GM18508 (cell line): ENCODE measurements around the gene FAM193A.
"Not testable (repeated sequence)": the region's sequence is repeated elsewhere in the genome, so short reads cannot be mapped to it uniquely, and the experiment has no call there.

Experiments used
- ATAC-seq: cut with Tn5 transposase; IDR thresholded peaks from one replicate; pipeline ENCODE4 v1.9.1; 2021; ENCODE audit warnings: moderate number of reproducible peaks; ENCODE audit not compliant: insufficient read depth, unreplicated experiment

The FAM193A gene

DNA sequence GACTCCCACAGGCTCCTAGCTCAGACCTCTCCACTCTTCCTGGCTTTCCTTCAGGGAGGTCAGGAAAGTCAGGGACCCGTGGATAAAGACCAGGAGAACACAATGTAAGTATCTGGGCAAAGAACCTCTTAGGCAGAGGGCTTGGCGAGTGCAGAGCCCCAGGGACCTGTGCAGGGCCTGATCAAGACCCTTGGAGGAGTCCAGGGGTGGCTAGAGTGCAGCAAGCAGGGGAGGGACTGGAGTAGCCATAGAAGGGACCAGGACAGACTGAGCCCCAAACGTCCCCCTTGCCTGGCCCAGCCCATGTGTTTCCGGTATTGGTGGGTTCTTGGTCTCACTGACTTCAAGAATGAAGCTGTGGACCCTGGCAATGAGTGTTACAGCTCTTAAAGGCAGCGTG is 225.6 kb downstream of the FAM193A start:
- no peak for ATAC-seq

DNA sequence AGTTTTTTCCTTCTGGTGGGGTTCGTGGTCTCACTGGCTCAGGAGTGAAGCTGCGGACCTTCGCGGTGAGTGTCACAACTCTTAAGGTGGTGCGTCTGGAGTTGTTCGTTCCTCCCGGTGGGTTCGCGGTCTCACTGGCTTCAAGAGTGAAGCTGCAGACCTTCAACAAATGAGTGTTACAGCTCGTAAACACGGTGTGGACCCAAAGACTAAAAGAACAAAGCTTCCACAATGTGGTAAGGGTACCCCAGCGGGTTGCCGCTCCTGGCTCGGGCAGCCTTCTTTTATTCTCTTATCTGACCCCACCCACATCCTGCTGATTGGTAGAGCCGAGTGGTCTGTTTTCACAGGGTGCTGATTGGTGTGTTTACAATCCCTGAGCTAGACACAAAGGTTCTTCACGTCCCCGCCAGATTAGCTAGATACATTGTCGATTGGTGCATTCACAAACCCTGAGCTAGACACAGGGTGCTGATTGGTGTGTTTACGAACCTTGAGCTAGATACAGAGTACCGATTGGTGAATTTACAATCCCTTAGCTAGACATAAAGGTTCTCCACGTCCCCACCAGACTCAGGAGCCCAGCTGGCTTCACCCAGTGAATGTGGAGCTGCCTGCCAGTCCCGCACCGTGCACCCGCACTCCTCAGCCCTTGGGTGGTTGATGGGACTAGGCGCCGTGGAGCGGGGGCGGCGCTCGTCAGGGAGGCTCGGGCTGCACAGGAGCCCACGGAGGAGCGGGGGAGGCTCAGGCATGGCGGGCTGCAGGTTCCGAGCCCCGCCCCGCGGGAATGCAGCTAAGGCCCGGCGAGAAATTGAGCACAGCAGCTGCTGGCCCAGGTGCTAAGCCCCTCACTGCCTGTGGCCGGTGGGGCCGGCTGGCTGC is 226.3 kb downstream of the FAM193A start:
- ATAC-seq, result not testable (repeated sequence)

DNA sequence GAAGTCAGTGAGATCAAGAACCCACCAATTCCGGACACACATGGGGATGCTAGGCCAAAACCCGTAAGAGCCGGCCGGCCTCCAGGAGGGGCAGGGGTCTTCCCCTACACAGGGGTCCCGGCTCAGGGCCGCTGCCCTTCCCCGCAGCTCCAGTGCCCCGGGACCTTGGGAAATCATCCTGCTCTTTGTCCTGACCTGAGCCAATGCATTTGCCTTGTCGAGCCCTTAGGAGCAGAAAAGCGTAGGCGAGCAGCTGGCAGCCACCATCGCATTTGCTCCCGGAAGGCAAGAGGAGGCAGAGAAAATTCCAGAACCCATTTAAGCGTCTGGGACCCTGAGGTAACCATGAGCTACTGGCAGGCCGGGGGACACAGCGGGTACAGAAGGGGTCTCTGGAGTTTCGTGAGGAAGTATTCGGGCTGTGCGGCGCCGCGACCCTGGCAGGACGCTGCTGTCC is 227.1 kb downstream of the FAM193A start:
- no peak for ATAC-seq

DNA sequence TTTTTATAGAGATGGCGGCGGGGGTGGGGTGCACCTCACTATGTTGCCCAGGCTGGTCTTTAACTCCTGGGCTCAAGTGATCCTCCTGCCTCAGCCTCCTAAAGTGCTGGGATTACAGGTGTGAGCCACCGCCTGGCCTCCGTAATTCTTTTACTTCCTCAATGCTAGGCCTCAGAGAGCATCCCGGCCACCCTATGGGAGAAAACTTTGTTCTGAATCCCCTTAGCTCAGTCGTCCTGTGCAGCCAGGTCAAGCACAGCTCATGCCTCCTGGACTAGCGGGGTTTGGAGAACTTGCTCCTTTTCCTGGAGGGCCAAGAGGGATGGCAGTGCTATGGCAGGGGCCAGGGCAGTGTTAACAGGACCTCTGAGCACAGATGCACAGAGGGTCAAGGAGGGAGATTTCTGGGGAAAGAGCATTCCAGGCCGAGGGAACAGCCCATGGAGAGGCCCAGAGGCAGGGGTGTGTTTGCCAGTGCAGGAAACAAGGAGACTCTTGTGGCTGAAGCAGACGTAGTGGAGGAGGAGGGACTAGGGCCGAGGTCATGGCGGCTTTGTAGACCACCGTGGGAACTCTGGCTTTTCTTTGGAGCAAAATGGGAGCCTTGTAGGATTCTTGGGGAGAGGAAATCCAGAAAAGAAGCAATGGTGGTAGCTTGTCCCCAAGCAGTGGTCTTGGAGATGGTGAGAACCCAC is 229.5 kb downstream of the FAM193A start:
- ATAC-seq, result no peak

DNA sequence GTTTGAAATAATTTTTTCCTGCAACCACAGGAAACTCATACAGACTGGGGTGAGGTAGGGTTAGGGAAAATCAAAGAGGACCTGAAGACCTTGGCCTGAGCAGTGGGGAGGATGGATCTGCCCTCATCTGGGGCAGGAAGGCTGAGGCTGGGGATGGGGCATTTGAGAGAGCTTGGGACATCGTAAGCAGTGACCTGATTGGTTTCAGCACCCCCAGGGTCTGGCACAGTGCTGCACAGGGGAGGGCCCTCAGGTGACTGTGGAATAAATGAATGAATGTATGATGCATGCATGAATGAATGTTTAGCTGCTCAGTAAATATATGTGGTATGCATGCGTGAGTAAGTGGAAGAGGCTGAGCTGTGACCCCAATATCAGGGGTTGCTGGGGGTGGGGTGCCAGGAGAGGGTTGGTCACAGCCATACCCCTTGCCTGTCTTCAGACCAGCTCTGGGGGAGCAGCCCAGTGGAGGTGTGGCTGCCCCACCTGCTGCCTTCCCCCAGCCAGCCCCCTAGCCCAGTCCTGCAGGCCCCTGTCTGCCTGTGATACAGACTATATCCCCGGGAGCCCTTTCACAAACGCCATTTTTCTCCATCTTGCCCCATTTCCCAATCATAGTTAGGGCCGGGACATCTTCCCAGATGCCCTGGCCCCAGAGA is 230.7 kb downstream of the FAM193A start:
- ATAC-seq, result no peak

DNA sequence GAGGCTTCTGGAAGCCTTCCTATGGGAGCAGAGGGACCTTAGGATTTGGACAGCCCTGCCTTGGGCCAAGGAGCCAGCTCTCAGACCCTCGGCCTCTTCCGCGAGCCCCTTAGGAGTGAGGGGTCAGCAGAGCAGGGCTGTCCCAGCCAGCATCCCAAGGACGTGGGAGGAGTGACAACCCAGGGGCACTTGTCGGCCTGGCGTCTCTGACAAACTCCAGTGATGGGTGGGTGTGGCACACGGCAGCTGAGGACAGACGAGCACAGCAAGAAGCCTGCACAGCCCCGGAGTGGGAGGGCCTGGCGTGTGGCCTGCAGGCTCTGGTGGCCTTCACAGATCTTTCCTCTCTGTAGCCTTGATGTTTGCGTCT is 231.2 kb downstream of the FAM193A start:
- ATAC-seq, result no peak

DNA sequence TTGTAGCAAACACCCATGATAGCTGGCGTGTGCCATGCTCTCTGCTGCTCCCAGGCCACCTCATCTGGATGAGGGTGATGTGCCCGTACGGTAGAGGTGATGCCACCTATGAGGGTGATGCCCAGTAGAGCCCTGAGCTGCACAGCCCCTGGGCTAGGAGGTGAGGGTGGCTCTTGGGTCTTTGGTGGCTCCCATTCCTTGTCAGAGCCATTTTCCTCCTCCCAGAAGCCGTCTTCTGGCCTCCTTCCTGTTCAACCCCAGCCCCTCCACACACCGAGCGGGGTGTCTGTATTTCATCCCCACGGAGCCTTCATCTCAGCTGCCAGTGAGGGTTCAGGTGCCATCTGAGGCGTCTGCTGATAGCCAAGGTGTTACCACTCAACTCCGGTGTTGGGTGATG is 231.7 kb downstream of the FAM193A start:
- ATAC-seq, result no peak

DNA sequence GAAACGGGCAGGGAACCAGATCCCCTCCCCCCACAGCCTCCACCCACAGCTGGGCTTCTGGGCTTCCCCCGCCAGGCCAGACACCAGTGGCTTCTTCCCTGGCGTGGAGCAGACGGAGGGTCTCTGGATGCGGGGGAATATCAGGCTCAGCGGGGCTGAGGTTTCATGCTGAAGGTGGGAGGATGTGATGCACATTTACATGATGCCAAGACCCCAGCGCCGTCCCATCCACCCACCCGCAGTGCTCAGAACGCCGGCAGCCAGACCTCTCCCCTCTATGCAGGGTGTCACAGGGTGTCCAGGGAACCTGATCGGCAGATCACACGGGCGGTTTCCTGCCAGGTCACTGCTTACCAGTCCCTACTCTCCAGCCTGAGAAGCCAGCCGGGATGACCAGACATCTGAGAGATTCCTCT is 232.5 kb downstream of the FAM193A start:
- ATAC-seq, result no peak

DNA sequence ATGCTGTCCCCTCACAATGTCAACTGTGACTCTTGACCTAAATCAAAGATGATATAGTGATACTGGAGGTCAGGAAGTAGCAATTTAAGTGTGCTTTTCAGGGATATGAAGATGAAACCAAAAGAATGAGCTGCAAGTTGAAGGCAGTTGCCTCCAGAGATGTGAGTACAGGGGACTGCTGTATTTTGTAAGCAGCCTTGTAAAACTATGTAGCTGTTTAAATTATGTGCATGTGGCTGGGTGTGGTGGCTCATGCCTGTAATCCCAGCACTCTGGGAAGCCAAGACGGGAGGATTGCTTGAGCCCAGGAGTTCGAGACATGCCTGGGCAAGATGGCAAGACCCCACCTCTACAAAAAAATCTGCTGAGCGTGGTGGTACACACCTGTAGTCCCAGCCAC is 234.8 kb downstream of the FAM193A start:
- no peak for ATAC-seq

DNA sequence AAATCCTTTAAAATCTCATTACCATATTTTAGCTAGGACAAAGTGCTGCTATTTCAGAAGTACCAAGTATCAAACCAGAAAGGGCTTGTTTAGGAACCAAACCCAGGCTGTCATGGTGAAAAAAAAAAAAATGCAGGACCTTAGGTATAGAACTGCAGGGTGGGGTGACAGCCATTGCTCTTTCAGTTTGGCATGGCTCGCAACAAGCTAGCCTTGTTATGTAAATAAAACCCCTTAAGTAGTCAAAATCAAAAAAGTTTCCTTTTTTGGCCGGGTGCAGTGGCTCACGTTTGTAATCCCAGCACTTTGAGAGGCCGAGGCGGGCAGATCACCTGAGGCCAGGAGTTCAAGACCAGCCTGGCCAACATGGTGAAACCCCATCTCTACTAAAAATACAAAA is 244.2 kb downstream of the FAM193A start:
- ATAC-seq, result not testable (repeated sequence)

DNA sequence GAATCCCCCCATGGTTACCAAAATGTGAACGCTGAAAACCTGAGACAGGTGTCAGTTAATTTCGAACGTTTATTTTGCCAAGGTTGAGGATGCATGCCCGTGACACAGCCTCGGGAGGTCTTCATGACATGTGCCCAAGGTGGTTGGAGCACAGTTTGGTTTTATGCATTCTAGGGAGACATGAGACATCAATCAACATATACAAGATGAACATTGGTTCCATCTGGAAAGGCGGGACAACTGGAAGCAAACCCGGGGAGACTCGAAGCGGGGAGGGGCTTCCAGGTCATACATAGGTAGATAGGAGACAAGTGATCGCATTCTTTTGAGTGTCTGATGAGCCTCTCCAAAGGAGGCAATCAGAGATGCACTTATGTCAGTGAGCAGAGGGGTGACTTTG is 245.5 kb downstream of the FAM193A start:
- ATAC-seq, result no peak
